Right renal cortex interstitium (tissue), 3 donors: ENCODE results near the gene COL6A2. TPM values are rescaled to one million over a fixed set of nuclear protein-coding genes. Genes with fewer than 3 reads are reported as not detected.
"Not testable (repeated sequence)": the region's sequence is repeated elsewhere in the genome, so short reads cannot be mapped to it uniquely, and the experiment has no call there.

Source experiments
- DNase-seq, 3 donors: peaks; one replicate each; pipeline ENCODE4 v3.0.0-alpha.2; 2013; ENCODE audit warnings: low read depth in 3 of 3, low spot score in 2 of 3
- polyA plus RNA-seq, 3 donors: library from polyadenylated mRNA; unstranded; fragments of 120-200 nt; gene quantifications; one replicate each; pipeline ENCODE4 v1.2.1, GENCODE V29; 2013; ENCODE audit not compliant: insufficient read length in 3 of 3

COL6A2 gene
- polyA plus RNA-seq, 3 donors: 160 to 172 (median 170) TPM

DNA sequence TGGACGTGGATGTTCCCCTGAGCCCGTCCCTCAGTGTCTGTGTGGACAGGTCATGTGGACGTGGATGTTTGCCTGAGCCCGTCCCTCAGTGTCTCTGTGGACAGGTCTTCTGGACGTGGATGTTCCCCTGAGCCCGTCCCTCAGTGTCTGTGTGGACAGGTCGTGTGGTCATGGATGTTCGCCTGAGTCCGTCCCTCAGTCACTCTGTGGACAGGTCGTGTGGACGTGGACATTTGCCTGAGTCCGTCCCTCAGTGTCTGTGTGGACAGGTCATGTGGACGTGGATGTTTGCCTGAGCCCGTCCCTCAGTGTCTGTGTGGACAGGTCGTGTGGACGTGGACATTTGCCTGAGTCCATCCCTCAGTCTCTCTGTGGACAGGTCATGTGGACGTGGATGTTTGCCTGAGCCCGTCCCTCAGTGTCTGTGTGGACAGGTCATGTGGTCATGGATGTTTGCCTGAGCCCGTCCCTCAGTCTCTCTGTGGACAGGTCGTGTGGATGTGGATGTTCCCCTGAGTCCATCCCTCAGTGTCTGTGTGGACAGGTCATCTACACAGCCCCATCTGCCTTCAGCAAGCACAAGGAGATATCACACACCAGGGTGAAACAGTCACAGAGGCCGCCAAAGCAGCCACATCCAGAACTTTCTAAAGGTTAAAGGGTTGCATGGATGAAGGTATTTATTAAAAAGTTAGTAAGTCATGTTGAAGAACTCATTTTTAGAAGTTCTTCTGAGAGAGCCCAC lies 38.0 kb upstream of the COL6A2 start:
- not testable (repeated sequence) for DNase-seq

DNA sequence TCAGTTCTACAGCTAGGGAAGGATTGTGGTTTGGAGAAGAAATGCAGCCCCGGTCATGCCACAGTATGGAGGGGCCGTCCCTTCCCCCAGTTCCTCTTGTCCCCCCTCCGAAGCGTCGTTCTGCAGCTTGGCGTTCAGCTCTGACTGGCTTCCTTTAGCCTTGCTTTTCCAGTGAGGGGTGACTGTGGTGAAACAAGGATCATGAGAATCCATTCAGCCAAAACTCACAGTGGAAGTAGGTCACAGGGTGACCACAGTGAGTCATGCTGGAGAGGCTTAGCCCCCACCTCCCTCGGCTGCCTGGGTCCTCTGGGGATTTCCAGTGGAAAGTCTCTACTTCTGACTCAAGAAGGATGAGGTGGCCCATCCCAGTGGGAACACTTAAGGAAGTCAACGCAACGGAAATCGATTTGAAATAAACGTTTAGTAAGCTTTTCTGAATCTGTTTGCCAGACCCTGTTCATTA lies 37.3 kb upstream of the COL6A2 start:
- no peak for DNase-seq

DNA sequence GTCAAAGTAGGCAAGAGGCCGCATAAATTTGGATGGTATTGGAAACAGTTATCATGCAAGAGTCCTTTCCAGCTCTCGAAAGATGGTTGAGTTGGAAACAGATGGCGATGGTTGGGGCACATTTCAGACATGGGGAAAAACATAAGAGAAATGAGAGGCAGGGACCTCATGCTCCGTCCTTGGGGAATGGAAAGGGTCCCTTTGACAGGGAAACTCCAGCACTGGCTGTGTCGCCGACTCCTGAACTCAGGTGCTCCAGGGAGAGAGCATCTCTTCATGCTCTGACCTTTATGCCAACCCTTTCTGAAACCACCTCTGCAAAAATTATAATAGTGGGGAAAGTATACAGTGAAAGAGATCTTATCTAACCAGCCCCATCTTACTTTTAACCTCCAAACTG lies 36.8 kb upstream of the COL6A2 start:
- no peak for DNase-seq

DNA sequence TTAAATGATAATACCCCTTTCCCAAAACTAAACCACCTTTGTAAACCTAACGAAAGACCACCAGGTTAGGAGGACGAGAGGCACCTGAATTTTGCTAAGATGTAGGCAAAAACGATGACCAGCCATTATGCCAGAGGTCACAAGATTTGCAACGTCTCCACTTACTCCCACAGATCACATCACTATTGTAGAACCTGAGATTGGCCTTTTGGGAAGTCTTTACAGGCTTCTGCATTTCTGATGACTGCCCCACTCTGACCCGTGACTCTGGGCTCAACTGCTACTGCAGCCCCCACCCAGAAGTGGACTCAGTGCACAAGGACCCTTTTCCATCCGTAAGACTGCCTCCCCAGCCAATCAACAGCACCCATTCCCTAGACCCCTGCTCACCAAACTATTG lies 36.4 kb upstream of the COL6A2 start:
- DNase-seq: no peak

DNA sequence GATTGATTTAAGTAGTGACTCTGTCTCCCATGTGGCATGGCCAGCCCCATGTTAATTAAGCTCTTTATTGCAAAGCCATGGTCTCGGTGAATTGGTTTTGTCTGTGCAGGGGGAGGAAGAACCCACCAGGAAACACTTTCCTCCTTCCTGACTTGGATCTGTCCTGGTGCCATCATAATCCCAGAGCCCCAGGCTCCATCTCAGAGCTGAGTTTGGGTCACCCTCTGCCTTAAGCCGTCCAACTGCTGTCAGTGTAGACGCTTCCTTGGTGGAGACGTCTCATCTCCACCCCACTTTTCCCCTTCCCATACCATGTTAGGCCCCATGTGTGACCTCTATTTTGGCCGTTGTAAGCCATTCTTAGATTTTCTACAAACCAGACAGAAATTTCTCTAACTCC lies 36.0 kb upstream of the COL6A2 start:
- no peak for DNase-seq

DNA sequence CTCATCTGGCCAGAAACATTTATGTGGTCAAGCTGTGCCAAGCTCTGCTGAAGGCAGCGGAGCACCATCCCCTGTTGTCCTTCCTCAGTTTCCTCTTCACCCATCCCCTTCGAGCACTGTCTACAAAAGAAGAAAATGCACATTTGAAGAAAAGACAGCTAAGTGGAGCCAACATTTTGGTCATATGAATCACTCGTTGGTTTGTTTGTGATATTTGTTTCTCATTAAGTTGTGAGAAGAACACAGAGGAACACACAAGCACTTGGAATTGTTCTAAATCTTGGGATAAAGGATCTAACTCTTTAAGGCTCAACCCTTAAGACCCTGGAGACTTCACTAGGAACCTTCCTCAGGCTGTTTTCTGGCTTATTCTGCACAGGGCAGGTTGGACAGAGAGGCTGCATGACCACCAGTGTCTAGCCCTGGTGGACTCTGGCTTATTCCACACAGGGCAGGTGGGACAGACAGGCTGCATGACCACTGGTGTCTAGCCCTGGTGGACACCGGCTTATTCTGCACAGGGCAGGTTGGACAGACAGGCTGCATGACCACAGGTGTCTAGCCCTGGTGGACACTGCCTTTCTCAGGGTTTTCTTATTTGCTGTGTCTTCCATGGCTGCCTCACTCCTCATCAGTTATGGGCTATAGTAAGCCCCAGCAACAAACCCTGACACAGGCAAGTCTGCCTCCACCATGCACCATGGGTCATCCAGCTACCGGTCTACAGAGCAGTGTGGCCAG lies 35.3 kb upstream of the COL6A2 start:
- no peak for DNase-seq

DNA sequence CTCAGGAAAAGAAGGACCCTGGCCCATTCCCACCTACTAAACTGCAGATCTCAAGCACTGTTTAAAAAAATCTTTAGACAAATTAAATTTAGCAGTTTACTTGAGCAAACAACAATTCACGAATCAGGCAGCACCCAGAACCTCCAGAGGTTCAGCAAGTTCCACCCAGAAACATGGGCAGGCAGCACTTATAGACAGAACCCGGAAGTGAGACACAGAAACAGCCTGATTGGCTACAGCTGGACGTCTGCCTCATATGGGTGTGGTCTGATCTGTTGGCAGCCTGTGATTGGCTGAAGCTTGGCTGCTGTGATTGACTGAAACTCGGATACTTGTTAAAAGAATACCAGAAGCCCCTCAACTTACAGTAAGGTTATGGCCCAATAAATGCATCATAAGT lies 34.7 kb upstream of the COL6A2 start:
- DNase-seq: no peak

DNA sequence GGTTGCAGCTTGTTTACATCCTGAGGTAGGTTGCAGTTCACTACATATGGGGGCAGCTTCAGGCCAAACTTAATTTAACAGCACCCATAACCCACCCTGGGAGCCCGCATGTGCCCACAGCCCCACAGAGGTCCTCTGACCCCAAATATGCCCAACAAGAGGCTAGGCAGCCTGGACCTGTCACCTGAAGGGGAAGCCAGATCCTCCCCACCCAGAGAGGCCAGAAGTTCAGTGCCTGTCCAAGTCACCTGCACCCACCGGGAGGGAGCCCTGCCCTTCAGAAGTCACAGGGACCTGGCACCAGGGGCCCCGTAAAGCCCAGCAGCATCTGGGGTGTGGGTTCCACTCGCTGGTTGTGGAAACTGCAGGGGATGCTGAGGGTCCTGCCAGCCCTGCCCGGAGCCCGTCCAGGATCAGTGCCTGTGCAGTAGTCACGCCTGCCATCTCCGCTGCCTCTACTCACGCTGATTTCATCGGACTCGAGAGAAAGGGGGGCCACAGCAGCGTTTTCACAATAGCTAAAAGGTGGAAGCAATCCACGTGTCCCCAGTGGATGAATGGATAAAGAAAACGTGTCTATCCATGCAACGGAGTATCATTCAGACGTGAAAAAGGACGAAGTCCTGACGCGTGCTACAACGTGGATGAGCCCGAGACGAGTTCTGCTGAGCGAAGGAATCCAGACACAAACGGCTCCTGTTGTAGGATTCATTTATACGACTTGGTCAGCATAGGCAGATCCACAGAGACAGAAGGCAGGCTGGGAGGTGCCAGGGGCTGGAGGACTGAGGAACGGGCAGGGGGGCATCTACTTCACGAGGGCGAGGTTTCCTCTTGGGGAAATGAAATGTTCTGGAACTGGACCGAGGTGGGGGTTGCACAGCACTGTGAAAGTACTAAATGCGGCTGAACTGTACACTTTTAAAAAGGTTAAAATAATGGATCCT lies 33.9 kb upstream of the COL6A2 start:
- no peak for DNase-seq

DNA sequence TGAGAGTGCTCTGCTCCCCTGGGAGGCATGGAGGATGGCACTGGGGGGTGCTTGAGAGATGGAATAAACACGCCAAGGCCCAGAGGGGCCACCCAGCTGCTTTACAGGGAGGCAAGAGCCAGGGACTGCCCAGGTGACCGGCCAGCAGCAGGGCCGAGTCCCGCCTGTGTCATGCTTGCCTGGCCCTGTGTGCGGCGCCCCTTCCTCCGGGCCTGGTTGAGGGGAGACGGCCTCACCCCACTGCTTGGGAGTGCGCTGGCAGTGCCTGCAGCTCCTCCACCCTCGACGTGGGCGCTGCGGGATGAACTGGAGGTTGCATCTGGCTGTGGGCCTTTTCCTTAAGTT lies 33.1 kb upstream of the COL6A2 start:
- DNase-seq: no peak

DNA sequence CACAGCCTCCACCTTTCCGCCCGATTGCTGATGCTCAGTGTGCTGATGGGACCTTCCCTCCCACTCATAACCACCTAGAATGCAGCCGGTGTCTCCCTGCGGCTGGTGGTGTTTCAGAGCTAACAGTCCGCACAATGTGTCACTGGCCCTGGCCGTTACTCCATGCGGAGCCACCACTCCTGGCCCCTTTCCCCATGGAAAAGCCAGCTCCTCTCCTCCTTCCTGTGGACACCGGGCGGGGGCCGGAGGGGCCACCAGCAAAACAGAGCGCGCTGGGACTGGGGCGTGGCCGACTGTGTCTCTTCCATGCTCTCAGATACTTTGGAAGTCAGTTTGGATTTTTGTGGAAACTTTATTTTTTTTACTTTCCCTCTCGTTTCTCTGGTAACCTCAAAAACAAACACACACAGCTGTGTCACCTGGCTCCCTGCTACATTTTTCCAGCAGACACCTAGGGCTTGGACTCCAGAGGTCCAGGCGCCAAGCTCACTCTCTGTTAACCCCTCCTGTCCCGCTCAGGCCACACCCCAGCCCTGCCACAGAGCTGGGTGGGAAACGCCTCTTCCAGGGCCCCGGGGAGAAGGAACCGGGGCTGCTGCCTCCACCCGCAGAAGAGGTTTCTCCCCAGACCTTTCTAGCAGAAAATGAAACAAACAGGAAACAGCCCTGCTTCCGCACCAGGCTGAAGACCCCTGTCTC lies 32.5 kb upstream of the COL6A2 start:
- peak in 1 of 3 donors; percentile 39 for DNase-seq

DNA sequence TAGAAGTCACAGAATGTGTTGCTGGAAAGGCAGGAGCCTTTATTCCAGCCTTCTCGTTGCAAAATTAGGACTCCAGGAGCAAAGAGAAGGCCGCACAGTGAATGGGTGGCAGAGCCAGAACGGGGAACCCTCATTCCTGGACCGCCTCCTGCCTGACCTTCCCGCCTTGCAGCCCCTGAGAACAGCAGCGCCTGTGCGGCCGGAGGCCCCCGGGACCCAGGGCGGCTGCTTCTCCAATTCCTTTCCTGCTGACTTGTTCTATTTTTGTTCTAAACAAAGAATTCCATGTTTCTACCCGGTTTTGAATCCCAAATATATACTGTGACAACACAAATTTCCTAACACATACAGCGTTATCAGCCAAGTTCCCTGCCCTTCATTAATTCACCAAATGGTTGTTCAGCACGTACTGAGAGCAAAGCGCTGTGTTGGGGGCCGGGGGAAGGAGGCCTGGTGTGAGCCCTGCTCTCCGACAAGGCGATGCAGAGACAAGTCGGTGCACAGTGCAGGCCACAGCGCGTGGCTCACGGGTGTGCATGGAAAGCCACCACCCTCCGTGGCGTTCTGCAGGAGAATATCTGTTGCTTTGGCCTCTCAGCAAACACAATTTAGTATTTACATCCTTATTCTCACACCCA lies 31.9 kb upstream of the COL6A2 start:
- DNase-seq: no peak

DNA sequence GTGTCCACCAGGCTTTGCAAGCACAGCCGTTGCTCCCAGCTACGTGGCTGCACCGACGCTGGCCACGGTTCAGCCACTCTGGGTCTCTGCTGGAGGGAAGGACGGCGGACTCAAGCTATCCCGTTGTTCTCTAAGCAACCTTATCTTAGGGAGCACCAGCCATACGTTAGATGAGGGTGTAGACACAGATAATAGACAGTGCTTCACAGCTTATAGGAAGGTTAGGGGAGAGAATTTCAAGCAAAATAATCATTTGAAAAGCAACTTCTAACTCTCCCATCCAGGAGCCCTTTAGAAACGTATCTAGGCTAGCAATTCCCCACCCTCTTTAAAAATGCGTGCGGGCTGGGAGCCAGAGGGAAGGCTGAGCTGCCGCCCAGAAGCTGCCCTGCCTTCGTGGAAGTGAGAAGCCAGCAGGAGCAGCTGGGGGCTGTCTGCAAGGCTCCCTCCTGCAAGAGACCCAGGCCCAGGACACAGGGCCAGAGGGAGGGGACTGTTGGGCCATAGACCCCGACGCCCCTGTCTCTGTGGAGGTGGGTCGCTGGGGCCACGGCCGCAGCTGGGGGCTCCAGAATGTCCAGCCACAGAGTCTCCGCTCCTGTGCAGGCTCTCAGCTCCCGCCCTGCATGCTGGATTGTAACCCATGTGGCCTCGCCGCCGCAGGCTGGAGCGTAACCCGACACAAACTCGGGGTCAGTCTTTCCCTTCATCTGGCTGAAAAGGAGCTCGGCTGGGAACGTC lies 31.2 kb upstream of the COL6A2 start:
- no peak for DNase-seq

DNA sequence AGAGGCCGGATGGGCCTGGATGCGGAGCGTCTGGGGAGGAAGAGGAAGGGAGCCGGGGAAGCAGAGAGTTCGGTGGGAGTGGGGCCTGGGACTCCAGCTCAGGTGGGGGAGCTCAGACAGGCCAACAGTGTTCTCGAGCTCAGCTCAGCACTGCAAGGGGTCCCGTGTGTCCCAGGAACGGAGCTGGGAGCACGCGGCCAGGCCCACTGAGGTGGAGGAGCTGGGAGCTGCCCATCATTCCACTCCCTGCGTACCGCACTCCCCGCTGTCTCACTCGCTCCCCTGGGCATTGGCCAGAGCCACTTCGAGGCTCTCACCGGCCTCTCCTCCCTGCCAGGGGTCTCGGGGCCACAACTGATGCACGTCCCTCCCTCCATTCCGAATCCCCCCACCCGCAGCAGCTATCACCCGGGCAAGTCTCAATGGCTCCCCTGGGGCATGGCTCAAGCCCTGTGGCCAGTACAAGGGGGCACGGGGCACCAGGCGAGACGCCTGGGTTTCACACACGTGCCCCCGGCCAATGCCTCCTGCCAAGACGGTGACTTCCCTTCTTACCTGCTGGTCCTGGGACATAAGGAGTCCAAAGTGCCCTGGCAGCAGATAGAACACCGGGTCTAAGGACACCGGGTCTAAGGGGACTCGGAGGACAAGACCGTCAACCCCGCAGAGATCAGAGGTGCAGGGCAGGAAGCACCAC lies 30.3 kb upstream of the COL6A2 start:
- DNase-seq: no peak

DNA sequence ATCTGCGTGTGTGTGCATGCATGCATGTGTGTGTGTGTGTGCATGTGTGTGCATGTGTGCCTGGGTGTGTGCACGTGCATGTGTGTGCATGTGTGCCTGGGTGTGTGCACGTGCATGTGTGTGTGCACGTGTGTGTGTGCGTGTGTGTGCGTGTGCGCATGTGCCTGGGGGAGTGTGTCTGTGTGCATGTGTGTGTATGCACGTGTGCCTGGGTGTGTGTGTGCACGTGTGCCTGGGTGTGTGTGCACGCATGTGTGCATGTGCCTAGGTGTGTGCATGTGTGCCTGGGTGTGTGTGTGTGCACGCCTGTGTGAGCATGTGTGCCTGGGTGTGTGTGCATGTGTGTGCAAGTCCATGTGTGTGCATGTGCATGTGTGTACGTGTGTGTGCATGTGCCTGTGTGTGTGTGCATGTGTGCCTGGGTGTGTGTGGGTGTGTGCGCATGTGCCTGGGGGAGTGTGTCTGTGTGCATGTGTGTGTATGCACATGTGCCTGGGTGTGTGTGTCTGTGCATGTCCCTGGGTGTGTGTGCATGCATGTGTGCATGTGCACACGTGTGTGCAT lies 29.3 kb upstream of the COL6A2 start:
- DNase-seq: no peak

DNA sequence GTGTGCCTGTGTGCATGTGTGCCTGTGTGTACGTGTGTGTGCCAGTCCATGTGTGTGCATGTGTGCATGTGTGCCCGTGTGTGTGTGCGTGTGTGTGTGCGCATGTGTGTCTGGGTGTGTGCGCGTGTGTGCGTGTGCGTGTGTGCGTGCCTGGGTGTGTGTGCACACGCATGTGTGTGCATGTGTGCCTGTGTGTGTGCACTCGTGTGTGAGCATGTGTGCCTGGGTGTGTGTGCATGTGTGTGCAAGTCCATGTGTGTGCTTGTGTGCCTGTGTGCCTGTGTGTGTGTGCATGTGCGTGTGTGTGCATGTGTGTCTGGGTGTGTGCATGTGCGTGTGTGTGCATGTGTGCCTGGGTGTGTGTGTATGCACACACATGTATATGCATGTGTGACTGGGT lies 28.7 kb upstream of the COL6A2 start:
- DNase-seq: no peak

DNA sequence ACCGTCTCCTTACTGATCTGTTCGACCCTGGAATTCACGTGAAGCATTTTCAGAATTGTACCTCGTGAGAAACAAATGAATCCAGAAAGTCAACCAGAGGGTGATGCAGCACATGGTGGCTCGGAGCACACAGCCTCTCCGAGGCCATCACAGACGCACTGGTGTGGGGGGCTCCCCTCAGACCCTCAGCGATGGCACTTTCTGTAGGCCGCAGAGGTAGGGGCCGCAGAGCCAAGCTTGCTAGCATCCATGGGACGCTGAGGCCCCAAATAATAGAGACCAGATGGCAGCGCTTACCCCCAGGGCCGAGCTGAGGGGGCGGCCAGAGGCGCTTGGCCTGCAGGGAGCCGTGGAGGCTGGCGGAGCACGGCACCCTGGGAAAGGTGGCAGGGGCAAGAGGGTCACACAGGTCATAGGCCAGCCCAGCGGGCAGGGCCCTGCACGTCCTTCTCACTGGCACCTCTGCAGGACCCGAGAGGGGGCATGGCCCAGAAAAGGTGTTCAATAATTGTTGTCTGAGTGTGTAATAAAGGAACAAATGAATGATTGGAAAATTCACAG lies 28.1 kb upstream of the COL6A2 start:
- no peak for DNase-seq

DNA sequence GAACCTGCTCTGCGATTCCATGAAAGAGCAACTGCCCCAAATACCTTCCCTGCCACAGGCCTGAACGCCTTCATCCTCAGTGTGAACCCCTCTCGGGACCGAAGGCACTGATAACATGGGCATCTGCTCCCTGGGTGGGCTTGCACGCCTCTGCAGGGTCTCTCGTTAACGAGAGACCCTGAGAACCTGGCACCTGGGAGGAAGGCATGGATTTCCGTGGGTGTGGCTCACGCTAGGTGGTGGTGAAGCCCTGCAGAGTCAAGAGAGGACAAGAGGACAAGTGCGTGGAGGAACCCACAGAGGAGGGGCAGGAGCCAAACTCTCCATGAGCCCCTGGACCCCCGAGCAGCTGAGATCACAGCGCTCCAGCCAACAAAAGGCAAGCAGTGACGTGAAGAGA lies 26.8 kb upstream of the COL6A2 start:
- DNase-seq: no peak

DNA sequence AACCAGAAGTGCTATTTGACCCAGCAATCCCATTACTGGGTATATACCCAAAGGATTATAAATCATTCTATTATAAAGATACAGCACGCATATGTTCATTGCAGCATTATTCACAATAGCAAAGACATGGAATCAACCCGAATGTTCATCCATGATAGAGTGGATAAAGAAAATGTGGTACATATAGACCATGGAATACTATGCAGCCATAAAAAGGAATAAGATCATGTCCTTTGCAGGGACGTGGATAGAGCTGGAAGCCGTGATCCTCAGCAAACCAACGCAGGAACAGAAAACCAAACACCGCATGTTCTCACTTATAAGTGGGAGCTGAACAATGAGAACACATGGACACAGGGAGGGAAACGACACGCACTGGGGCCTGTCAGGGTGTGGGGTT lies 21.2 kb upstream of the COL6A2 start:
- DNase-seq: not testable (repeated sequence)
